ENCODE results near the gene DEGS1.

The DEGS1 gene

GRCh38 chr1:224217655-224218623, 34.9 kb downstream of the DEGS1 start:
- no peak for DNase-seq

- no peak for DNase-seq
Observed at GRCh38 chr1:224219011-224219611, 36.1 kb downstream of the DEGS1 start.

GRCh38 chr1:224219612-224220059, 36.6 kb downstream of the DEGS1 start:
- no peak for DNase-seq

- no peak for DNase-seq
Observed at GRCh38 chr1:224223819-224224714, 41.0 kb downstream of the DEGS1 start.

- DNase-seq, result no peak
Observed at GRCh38 chr1:224226849-224227502, 43.9 kb downstream of the DEGS1 start.

- no peak for DNase-seq
Observed at GRCh38 chr1:224234017-224234416, 51.0 kb downstream of the DEGS1 start.

- DNase-seq, result no peak
Observed at GRCh38 chr1:224235813-224236493, 52.9 kb downstream of the DEGS1 start.

GRCh38 chr1:224237119-224237881, 54.3 kb downstream of the DEGS1 start:
- DNase-seq, result no peak

GRCh38 chr1:224238212-224238611, 55.2 kb downstream of the DEGS1 start:
- no peak for DNase-seq

- DNase-seq, result no peak
Observed at GRCh38 chr1:224238756-224239155, 55.7 kb downstream of the DEGS1 start.
